ENCODE measurements around the gene KHDC4.

Gene KHDC4

GRCh38 chr1:155929057-155929456 lies 5.2 kb downstream of the KHDC4 start:
- no peak for DNase-seq
- no peak for TF ChIP-seq CTCF (IDR thresholded peaks at IDR 0.05; ENCODE audit: low read depth, low read length)
- no peak overlapping the region for H3K4me3 ChIP-seq (ENCODE audit: low read depth, low read length)
- H3K9me3 ChIP-seq: no peaks in the 10 kb centered on the region
- H3K27me3 ChIP-seq: no peaks in the 10 kb centered on the region
- H3K36me3 ChIP-seq: peaks cover 98% of the 10 kb centered on the region
- no peaks in the 10 kb centered on the region; the same call in 1 of the 2 replicates for H3K4me1 ChIP-seq

- TF ChIP-seq CTCF (IDR thresholded peaks at IDR 0.05; ENCODE audit: low read depth, low read length): no peak
- no peaks in the 10 kb centered on the region for H3K27me3 ChIP-seq
- no peak for DNase-seq
- H3K4me3 ChIP-seq (ENCODE audit: low read depth, low read length): no peak overlapping the region
- H3K9me3 ChIP-seq: no peaks in the 10 kb centered on the region
- H3K36me3 ChIP-seq: peaks cover 97% of the 10 kb centered on the region
- no peaks in the 10 kb centered on the region for H3K4me1 ChIP-seq
These were observed 8.7 kb downstream of the KHDC4 start for GRCh38 chr1:155925506-155925905.

- DNase-seq: no peak
- Histone ChIP-seq H3K4me3 (ENCODE audit: low read depth, low read length) (no peak overlapping the region), H3K27me3 (no peaks in the 10 kb centered on the region), H3K4me1 (no peaks in the 10 kb centered on the region), H3K9me3 (no peaks in the 10 kb centered on the region), H3K36me3 (peaks cover 94% of the 10 kb centered on the region)
- no peak for TF ChIP-seq CTCF (IDR thresholded peaks at IDR 0.05; ENCODE audit: low read depth, low read length)
These were observed 13.5 kb downstream of the KHDC4 start for GRCh38 chr1:155920717-155921116.

GRCh38 chr1:155919801-155920200 lies 14.4 kb downstream of the KHDC4 start:
- DNase-seq: no peak
- Histone ChIP-seq H3K4me1 (no peaks in the 10 kb centered on the region), H3K4me3 (ENCODE audit: low read depth, low read length) (no peak overlapping the region), H3K9me3 (no peaks in the 10 kb centered on the region), H3K36me3 (peaks cover 94% of the 10 kb centered on the region), H3K27me3 (no peaks in the 10 kb centered on the region)
- TF ChIP-seq CTCF (IDR thresholded peaks at IDR 0.05; ENCODE audit: low read depth, low read length): no peak

- DNase-seq: no peak
- Histone ChIP-seq H3K27me3 (no peaks in the 10 kb centered on the region), H3K4me1 (no peaks in the 10 kb centered on the region), H3K4me3 (ENCODE audit: low read depth, low read length) (no peak overlapping the region), H3K36me3 (peaks cover 94% of the 10 kb centered on the region), H3K9me3 (no peaks in the 10 kb centered on the region)
- TF ChIP-seq CTCF (IDR thresholded peaks at IDR 0.05; ENCODE audit: low read depth, low read length): no peak
These were observed 15.6 kb downstream of the KHDC4 start for GRCh38 chr1:155918660-155919059.

GRCh38 chr1:155913969-155914757 lies 20.1 kb downstream of the KHDC4 start:
- Histone ChIP-seq H3K4me3 (ENCODE audit: low read depth, low read length) (no peak overlapping the region), H3K9me3 (no peaks in the 10 kb centered on the region), H3K27me3 (no peaks in the 10 kb centered on the region), H3K36me3 (peaks cover 62% of the 10 kb centered on the region), H3K4me1 (no peaks in the 10 kb centered on the region)
- no peak for TF ChIP-seq CTCF (IDR thresholded peaks at IDR 0.05; ENCODE audit: low read depth, low read length)
- no peak for DNase-seq

Data from BE2C (cell line).